GM18502 (cell line): ENCODE data around the gene EPPIN.
"Not testable (repeated sequence)": the region's sequence is repeated elsewhere in the genome, so short reads cannot be mapped to it uniquely, and the experiment has no call there.

Experiments used
- ATAC-seq: cut with Tn5 transposase; IDR thresholded peaks from one replicate; pipeline ENCODE4 v1.9.1; 2021; ENCODE audit warnings: mild to moderate bottlenecking; ENCODE audit not compliant: unreplicated experiment, poor library complexity

Gene EPPIN

DNA sequence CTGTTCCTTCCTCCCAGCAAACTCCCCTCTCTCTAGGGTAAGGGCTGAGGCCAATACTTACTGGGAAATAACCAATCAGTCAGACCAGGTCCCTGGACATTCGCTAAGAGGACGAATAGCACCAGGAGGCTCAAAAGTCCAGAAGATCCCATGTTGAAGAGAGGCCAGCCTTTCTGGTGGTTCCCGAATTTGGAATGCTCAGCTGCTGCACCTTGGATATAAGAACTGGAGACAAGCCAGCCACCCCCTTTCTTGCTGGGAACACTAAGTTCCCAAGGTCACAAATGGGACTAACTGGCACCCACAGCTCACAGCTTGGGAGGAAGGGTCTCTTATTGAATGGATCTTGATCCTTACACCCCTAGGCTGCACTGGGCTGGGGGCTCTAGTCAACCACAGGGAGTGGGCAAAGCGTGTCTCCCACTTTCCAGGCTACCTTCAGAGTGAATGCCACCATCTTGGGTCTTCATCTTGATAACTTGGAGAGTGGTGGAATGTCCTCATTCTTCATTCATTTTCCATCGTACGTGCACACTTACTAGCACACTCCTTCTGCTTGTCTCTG lies at the start of gene EPPIN:
Gene EPPIN, minus strand, starts transcription at position 196 of the 565 bp plus-strand sequence. Its CDS starts 44 bp downstream, at position 152.
- ATAC-seq, result no peak

DNA sequence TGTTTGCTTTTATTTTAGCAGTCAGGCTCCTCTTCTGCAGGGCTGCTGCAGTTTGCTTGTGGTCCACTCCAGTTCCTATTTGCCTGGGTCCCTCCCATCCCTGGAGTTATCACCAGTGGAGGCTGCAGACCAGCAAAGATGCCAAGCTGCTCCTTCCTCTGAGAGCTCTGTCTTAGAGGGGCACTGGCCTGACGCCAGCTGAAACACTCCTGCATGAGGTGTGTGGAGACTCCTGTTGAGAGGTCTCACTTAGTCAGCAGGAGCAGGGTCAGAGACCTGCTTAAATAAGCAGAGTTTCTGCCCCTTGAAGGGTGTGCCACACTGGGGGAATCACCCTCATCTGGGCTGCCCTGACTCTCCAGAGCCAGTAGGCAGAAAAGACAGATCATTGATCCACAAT lies 48.0 kb upstream of the EPPIN start:
- ATAC-seq, result no peak

DNA sequence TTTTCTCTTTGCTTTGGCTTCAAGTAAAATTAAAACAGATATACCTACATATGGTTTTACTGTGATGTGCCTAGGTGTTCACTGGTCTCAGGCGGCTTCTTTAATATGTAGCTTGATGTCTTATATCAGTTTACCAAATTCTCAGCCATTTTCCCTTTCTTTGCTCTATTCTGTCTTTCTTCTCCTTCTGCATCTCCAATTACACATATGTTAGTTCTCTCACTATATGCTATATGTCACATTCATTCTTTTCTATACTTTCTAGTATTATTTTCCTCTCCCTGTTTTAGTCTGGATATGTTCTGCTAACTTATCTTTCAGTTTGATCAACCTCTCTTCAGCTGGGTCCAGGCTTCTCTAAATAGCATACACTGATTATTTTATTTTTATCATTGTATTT lies 46.3 kb upstream of the EPPIN start:
- no peak for ATAC-seq

DNA sequence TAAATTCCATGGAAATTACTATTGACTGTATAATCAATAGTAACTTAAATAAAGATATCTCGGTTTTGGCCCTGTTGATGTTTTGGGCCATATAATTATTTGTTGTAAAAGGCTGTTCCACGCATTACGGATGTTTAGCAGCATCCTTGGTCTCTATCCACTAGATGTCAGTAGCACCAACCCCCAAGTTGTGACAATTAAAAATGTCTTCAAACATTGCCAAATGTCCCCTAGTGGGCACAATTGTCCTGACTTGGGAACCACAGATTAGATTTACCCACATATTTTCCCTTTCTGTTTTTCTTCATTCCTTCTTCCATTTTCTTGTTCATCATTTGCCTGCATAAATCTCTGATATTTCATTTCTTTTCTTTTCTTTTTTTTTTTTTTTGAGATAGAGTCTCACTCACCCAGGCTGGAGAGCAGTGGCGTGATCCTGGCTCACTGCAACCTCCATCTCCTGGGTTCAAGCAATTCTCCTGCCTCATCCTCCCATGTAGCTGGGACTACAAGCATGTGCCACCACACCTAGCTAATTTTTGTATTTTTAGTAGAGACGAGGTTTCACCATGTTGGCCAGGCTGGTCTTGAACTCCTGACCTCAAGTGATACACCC lies 45.5 kb upstream of the EPPIN start:
- no peak for ATAC-seq

DNA sequence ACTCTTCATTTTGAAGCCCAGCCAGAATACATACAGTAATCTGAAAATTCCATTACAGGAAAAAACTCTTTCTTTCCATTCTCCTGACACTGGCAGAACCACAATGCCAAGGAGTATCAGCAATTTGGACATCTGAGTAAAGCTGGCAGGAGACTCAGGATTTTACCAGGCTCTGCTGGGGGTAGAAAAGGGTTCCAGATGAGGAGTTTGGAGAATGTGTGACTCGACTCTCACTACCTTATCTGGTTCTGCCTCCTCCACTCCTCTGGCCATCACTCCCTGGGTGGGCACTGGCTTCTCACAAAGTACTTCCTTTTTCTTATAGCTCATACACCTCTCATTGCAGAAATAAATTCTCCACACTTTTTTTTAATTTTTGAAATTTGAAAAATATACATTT lies 42.5 kb upstream of the EPPIN start:
- no peak for ATAC-seq

DNA sequence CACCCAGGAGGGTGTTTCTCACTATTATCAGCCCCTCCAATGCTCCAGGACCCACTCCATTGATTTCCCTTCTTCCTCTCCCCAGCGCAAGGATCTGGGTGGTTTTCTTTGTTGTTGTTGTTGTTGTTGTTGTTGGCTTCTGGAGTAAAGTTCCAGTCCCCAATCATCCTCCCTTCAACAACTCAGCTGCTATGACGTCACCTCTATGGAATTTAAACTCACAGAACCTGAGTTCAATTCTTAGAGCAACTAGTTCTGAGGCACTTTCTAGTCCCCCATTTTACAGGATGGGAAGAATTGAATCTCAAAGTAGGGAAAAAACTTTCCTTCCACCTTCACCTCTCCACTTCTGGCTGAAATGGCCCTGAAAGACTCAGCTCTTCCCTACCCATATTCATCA lies 41.6 kb upstream of the EPPIN start:
- ATAC-seq, result no peak

DNA sequence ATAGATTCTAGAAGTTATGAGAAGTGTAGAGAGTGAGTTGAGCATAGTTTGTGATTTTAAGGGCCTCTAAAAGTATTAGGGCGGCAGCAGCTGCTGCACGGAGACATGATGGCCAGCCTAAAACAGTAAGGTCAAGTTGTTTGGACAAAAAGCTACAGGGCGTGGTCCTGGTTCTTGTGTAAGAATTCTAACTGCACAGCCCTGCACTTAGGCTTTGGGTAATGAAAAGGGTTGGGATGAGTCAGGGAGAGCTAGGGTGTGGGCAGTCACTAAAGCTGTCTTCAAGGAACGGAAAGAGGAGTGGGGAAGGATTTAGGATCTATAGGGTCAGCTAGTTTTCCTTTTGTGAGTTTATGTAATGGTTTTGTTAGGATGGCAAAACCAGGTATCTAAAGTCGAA lies 38.8 kb upstream of the EPPIN start:
- ATAC-seq, result not testable (repeated sequence)

DNA sequence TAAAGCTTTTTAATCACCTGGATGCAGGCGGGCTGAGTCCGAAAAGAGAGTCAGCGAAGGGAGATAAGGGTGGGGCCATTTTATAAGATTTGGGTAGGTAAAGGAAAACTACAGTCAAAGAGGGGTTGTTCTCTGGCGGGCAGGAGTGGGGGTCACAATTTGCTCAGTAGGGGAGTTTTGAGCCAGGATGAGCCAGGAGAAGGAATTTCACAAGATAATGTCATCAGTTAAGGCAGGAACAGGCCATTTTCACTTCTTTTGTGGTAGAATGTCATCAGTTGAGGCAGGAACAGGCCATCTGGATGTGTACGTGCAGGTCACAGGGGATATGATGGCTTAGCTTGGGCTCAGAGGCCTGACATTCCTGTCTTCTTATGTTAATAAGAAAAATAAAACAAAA lies 37.1 kb upstream of the EPPIN start:
- ATAC-seq, result not testable (repeated sequence)

DNA sequence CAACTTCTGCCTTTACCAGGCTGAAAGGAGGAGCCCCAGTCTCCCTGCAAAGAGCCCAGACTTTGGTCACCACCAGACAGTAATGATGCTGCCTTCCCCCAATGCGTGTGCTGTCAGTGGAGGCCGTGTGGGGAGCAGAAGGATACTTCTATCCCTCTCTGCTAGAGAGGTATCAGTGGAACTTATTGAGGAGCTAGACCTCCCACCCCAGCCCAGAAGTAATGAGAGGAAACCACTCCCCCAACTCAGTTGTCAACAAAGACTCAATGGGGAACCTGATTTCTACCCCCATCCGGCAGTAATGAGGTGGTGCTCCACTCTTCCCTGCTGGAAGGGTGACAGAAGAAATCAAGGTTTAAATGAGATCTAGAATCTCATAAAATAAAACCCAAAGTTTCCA lies 36.3 kb upstream of the EPPIN start:
- no peak for ATAC-seq

DNA sequence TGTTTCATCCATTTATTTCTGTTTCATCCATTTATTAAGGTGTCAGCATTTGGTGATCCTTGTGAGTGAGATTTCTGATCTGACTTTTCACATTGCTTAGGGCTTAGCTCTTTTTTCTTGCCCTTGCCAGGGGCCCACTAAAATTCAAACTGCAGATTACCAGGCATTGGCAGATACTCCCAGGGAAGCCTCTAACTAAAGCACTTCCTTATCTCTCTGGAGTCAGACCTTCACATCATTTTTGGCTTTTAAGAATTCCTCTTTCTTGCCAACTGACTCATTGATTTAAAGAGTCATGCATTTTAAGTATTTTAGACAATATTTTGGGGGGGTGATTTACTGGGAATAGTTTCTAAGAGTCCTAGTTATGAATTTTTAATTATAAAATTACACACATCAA lies 34.5 kb upstream of the EPPIN start:
- ATAC-seq, result no peak

DNA sequence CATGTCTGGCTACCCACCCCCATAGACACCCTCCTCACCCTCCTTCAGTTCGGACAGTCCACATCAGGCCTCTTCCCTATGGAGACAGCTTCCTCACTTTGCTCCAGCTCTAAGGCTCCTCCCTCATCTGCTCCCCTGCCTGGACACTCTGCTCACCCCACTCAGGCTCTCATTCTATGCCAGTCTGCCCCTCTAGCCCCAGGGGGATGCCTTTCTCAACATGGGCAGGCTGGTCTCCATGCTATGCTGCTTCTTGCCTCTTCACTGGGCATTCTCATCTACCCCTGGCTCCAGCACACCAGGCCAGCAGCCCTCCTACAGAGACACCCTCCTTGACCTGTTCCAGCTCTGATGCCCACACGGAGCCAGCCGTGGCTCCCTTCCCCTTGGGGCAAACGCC lies 32.0 kb upstream of the EPPIN start, which contains the start of gene WFDC8:
Gene WFDC8, minus strand, starts transcription at position 101 of the 400 bp plus-strand sequence. Its CDS starts 37 bp downstream, at position 64.
- ATAC-seq, result no peak

DNA sequence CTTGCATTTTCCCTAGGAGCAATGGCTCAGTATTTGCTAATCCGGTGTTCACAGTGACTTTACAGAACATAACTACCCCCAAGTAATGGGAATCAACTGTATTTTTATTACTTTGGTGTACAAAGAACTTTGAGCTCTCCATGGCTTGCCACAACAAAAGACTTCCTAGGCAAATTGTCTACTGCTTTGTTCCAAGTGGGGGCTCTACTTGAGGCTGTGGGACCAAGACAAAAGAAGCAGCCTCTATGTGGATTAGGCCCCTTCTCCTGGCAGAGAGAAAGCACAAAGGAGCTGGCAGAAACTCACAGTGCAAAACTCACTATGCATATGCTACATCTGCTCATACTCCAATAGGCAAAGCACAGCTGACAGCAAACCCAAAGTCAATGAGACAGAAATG lies 31.0 kb upstream of the EPPIN start:
- no peak for ATAC-seq

DNA sequence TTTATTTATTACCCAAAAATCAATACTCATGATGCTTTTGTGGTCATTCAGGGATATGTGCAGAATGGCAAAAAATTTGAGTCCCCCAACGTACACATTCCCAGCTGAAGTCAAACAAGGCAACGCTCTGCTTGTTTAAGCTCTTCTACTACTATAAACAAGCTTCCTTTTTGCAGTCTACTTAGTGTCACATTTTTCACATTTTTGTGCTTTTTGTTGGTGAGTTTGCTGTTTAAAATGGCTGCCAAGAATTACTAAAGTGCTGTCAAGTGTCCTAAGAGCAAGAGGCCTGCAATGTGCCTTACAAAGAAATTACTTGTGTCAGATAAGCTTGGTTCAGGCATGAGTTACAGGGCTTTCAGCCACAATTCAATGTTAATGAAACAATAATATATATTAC lies 29.8 kb upstream of the EPPIN start:
- ATAC-seq, result no peak

DNA sequence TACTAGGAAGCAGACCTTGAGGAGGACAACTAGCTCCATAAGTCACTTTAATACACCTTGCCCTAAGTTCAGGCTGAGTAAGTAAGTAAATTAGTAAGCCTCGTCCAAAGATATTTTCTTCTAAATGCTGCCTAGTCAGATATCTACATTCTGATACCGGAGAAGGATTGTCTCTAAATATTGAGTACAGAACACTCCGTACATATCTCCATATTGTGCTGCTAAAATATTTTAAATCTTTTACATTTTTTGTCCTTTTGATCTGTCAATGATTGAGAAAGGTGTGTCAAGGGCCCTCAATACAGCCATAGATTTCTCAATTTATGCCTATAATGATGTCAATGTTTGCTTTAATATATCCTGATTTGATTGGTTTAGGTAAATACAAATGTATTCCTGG lies 28.7 kb upstream of the EPPIN start:
- ATAC-seq, result no peak

DNA sequence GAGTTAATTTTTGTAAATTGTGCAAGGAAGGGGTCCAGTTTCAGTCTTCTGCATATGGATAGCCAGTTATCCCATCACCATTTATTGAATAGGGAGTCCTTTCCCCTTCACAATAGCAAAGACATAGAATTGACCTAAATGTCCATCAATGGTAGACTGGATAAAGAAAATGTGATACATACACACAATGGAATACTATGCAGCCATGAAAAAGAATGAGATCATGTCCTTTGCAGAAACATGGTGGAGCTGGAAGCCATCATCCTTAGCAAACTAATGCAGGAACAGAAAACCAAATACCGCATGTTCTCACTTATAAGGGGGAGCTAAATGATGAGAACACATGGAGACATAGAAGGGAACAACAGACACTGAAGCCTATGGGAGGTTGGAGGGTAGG lies 22.4 kb upstream of the EPPIN start:
- not testable (repeated sequence) for ATAC-seq

DNA sequence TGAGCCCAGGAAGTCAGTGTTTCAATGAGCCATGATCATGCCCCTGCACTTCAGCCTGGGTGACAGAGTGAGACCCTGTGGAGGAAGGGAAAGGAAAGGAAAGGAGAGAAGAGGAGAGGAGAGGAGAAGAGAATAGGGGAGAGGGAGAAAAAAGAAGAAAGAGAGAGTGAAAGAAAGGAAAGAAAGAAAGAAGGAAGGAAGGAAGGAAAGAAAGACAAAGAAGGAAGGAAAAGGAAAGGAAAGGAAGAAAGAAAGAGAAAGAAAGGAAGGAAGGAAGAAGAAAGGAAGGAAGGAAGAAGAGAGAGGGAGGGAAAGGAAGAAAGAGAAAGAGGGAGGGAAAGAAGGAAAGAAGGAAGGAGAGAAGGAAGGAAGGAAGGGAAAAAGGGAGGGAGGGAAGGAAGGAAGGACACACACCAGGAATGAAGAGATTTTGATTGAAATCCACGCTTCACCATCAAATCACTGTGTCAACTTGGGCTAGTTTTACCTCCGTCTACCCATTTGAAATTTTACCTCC lies 17.6 kb upstream of the EPPIN start:
- no peak for ATAC-seq

DNA sequence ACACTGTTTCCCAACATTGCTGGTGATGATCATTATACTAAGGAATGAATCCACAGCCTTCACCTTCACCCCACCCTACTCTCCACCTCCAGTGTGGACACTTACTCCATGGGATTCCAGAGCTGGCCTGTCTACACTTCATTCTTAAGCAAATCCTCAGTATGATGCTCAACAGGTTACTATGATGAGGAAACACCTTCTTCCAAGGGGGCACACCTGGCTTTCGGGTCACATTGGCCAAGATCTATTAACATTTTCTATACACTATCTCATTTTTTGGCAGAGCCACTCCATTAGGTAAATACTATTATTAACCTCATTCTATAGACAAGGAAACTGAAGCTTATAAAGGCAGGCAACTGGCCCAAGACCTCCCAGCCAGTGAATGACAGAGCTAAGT lies 8.0 kb upstream of the EPPIN start:
- no peak for ATAC-seq

DNA sequence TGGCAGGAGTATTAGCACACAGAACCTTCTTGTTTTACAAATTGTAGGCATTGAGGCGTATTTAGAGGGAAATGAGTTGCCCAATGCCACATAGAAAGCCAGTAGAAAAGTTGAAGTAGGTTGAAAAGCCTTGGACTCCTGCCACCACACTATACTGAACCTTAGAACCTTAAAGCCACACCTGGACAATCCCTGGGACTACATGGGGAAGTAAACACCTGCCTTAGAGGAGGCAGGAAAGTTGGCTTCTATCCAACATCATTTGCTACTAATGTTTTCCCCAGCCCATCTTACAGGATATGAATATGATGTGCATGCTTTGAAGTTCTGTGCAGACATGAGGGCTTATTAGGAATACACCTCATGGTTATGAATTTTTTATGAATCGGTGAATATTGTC lies 5.3 kb upstream of the EPPIN start:
- no peak for ATAC-seq

DNA sequence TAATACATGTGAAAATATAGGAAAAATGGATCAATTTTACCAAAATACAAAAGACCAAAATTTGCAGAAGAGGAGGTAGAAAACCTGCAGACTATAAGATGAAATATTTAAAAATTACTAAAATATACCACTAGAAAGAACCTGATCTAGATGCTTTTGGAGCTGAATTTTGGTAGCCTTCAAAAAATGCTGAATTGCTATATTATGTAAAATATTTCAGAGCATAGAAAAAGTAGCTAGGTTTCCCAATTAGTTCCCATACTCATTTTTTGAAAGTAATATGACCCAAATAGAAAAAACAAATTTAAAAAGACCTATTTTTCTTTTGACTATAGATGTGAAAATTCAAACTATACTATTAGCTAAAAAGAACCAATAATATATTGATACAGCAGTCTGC lies 3.6 kb upstream of the EPPIN start:
- no peak for ATAC-seq

DNA sequence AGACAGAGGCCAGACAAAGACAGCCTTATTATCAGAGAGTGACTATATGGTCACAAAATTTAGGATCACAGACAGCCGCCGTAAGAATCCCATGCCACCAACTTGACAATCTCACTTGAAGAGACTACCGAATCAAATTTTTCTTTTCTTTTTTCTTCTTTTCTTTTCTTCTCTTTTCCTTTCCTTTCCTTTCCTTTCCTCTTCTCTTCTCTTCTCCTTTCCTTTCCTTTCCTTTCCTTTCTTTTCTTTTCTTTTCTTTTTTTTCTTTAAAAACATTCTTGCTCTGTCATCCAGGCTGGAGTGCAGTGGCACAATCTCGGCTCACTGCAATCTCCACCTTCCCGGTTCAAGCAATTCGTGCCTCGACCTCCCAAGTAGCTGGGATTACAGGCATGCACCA lies 1.2 kb upstream of the EPPIN start:
- no peak for ATAC-seq

DNA sequence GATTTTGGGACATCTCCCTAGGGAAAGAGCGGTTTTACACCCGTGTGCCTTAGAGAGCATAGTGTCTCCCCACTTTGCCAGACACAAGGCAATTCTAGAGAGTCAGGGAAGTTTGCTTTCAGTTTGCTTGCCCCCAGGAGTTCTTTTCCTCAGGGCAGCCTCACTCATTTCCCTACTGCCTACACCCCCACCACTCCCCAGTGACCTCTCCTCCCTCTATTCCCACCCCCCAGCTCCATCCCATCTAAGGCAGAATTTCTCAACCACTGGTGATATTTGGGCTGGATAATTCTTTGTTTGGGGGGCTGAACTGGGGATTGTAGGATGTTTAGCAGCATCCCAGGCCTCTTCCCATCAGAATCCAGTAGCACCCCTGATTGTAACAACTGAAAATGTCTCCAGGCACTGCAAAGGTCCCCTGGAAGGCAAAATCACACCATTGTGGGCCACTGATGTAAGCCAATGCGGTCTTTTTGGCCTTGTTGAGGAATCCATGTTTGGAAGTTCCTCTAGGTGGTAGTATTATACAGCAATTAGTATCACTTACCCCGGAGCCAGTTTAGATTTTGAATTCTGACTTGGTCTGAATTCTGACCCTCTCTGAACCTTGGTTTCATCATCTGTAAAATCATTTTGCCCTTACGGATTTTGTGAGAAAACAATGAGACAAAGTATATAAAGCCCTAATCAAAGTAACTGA lies 1.3 kb downstream of the EPPIN start:
- ATAC-seq, result no peak

DNA sequence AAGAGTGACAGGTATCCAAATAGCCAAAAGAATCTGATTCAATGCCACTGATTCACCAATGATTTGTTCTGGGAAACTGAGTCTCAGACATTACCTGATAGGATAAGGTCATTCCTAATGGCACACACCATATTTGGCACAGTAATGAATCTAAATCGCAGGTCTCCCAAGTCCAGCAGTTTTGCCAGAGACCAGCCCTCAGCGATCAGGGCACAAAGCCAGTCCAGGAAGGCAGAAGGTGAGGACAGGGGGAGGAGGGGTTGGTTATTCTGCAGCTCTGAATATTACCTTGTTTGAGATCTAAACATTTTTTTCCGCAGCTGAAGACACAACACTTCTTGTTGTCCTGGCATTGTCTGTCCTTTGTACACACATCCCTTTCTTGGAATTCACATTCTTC lies 1.9 kb downstream of the EPPIN start:
- no peak for ATAC-seq
